Measurements from ENCODE around the gene CACNB2. TPM values are rescaled to one million over a fixed set of nuclear protein-coding genes. Genes with fewer than 3 reads are reported as not detected.

Gene CACNB2
- total RNA-seq, 1 experiment from 2014 or later: not detected

DNA sequence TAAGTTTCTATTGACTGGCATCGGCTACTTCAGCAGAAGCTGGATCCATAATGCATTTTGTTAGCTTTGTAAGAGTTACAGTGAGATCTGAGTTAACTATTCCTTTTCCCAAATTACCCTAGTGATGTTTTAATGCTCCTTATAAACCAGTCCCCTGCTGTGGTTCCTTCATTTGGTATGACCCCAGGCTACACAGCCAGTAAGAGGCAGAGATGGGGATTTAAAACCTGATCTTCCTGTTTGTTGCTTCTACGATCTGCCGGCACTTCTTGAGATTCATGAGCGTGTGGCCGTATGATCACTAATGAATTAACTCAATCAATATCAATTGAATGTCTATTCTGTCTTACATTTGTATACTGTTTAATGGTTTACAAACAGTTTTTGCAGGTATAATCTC lies 86.1 kb downstream of the CACNB2 start:
- no peak for DNase-seq (ENCODE audit: low read depth)

DNA sequence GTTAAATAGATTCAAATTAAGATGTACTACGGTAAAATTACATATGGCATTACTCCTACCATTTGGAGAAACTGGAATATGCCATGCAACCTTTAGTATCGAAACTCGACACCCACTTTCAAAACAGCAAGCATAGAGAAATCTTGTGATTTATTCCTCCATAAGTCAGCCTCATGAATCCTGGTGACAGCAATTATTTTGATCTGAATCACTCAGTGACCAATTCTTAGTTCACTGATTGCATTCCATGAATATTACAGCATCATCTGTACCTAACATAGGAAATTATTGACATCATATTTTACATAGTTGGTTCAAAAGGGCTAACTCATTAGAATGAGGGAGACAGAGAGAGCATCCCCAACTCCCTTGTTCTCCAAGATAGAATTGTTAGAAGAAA lies 89.6 kb downstream of the CACNB2 start:
- peak; percentile 50 for DNase-seq (ENCODE audit: low read depth)

DNA sequence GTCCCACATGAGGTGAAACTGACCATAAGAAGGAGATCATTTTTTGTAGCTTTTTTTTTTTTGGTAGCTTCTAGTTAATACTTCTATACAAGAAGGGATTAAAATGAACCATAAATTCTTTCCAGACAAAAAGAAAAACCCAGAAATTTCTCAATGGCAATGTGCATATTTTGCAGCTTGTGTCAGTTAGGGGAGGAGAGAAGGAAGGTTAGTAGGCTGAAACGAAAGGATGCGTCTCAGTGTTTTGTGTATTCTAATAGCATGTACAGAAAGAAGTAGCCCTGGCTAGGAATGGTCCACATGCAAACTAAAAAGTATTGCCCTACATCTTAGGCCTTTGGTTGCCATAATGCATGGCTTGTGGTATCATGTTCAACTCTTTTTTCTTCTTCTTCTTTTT lies 90.6 kb downstream of the CACNB2 start:
- DNase-seq (ENCODE audit: low read depth): no peak

DNA sequence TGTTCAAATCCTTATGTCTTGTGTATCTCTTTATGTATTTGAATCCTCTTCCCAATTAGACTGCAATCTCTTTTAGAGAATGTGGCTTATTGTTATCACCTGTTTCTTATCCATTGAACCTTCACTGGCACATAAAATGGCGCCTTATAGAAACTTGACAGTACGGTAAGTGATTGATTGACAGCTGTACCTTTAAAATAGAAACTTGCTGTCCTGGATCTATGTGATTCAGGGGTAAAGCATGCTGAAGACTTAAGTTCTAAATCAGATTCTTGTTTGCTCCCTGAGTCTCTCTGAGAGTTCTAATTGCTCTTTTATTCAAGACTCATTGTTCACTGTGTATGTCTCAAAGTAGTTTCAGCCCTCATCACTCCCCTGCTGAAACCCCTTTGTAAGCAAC lies 91.3 kb downstream of the CACNB2 start:
- no peak for DNase-seq (ENCODE audit: low read depth)

DNA sequence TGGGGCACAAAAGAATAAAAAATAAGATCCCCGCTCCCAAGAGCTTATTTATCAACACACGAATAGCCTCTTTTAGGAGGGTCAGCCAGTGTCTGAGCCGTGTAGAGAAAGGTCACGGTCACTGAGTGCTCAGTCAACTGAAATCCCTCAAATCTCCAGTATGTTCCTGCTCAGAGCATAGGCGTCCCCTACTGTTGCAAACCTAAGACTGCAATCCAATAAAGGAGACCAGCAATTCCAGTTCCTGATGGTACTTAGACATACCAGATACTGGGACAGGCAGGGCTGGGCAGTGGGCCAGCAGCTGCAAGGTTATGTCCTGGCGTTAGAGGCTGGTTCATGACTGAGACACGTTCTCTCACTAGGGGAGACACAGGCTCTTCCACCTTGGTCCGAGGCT lies 93.6 kb downstream of the CACNB2 start:
- DNase-seq (ENCODE audit: low read depth): no peak

DNA sequence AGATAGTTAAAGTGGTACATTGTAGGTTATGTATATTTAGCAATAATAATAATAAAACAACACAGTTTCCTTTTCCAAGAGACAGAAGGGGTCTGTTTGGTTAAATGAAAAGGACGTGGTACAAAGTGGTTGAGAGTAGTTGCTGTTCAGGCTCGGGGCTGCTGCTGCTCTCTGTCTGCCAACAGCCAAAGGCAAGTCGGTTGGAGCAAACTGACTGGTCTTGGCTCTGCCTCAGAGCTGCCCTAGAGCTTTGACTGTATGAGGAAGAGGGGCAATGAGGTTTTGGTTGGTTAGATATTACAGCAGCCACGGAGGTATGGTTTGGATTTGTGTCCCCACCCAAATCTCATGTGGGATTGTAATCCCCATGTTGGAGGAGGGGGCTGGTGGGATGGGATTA lies 95.3 kb downstream of the CACNB2 start:
- no peak for DNase-seq (ENCODE audit: low read depth)

DNA sequence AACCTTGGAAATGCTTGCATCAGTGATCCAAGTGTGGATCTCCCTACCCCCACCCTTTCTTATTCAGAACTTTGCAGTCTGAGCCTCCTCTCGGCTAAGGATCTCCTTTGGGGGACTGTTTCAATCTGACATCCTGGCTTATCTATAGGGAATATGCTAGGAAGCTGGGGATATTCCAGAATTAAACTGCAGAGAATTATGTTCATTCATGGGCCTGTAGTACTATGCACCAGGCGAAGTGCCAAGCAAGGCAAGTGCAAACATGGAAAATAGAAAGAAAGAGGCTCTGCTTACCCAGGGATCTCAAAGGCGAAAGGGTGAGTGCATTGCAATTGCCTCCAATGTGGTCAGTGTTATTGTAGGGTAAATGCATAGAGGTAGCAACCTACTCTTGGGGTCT lies 96.5 kb downstream of the CACNB2 start:
- DNase-seq (ENCODE audit: low read depth): no peak

DNA sequence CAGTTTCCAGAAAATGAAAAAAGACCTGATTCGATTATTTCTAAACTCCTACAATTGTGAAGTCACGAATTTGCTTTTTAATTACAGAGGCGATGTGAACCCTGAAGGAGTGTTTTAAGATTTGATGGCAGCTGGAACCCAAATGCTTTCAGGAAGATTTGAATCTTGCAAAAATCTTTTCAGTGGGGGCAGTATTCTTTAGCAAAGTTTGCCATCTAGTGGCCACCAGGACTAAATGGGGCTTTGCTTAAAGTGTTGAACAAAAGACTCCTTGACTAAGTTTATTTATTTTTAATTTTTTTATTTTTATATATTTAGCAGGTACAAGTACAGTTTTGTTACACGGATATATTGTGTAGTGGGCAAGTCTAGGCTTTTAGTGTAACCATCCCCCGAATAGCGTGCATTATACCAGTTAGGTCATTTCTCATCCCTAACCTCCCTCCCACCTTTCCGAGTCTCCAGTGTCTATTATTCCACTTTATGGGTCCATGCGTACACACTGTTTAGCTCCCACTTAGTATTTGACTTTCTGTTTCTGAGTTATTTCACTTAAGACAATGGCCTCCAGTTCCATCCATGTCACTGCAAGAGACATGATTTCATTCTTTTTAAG lies 98.8 kb downstream of the CACNB2 start:
- DNase-seq (ENCODE audit: low read depth): no peak

DNA sequence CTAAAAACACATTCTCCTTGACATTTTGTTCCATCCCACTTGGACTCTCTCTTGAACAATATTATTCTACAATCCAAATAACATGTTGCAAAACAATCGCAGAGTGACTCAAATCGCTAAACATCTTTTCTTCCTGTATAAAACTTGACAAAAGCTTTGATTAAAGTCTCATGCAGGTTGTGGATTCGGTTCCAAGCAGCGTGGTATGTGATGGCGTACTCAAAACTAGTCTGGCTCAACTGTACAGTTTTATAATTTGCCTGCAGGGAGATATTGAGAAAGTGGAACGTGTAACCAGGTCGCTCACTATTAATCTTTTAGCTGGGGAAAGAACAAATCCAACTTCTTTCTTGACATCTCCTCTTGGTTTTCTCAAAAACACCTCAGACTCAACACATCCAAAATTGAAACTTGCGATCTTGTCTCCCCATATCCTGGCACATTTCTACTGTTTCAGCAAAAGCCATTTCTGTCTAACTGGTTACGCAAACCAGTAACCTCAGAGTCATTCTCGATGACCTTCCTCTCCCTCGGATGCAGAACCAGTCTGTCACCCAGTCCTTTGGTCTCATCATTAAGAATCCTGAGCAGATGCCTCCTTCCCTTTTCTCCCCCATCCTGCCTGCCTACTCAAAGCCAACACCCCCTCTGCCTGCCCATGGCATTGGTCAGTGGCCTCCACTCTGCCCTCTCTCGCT lies 100.1 kb downstream of the CACNB2 start:
- no peak for DNase-seq (ENCODE audit: low read depth)

DNA sequence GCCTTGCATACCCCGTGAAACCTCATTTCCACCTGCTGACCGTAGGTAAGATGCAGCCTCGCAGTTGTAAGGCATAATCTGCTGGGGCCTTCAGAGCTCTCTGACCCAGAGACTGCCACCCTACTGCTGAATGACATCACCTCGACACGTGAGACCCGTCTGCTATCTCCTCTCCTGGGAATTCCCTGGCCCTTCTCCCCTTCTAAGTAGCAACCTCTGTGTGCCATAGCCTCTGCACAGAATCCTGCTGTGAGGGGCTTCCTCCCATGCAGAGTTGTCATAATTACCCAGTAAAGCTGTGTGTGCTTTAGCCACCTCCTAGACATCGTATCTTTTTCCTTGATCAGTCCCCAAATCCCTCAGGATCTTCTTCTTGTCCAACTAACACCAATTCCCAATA lies 106.7 kb downstream of the CACNB2 start:
- no peak for DNase-seq (ENCODE audit: low read depth)

DNA sequence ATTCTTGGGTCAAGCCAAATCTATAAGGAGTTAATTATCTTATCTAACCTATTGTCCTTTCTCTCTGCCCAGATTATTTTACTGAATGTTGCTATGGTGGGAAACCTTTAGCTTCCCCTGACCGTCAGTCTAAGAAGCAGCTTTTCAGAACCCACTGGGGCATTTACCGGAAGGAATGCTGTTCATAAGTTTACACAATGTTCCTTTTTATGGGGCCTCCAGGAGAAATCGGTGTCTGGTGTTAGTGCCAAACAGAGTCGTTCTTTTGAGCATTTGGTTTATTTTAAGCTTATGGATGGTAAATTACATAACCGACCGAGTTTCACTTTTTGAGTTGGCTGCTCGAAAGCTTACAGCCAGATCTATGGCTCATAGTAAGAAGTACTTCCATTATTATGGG lies 111.9 kb downstream of the CACNB2 start:
- DNase-seq (ENCODE audit: low read depth): no peak

DNA sequence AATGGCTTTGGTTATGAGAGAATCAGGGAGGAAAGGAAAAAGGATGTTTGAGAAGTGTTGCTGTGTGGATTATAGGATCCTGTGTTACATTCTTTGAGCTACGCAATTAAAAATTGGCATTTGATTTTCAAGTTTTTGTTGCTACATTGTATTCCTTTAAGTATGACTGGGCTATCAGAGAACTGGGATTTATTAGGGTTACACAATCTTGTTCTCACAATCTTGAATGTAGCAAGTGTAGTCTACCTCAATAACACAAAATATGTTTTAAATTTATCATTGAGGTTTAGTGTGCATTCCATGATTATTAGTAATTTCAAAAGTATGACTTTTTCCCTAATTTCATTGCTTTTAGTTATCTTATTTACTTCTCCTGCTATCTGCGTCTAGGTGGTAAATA lies 113.9 kb downstream of the CACNB2 start:
- DNase-seq (ENCODE audit: low read depth): no peak

DNA sequence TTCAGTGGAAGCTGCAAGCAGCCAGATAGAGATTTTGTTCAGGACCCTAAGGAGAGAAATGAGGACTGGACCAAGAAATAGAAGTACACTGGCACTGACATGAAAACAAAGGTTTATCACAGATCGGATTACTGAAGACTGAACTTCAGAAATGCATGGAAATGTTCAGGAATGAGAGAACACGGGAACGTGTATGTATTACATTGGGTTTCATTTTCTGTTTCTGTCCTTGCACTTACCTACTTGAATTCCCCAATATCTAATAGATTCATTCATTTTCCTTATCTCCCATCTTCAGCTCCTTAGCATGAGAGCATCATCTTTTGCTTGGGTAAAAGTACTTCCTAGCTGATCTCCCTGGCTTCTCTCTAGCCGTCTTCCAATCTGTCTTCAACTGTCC lies 114.5 kb downstream of the CACNB2 start:
- DNase-seq (ENCODE audit: low read depth): no peak

DNA sequence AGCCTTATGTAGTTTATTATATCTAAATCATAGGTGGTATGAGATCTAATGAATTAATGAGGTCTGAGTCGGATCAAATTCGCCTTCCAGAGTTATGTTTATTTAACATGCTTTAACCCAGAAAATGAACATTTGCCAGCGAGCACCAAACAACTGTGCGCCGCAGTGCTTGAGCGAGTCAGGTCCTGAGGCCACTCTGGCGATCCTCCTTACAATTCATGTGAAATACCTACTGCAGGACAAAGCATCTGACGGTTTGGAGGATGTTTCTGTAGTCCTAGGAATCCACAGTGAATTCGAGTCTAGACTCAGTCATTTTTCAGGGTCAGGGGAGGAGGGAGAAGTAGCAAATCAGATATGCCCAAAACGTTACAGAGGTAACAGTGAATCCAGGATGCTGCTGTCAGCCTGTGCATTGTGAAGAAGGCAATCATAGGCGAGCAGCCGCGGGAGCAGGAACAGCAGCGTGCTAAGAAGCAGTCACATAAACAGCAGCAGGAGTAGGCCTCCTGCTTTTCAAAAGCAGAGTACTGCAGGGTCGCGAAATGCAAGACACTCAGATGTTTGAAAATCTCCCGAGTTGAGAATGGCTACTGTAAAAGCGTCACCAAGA lies 120.2 kb downstream of the CACNB2 start:
- DNase-seq (ENCODE audit: low read depth): no peak

DNA sequence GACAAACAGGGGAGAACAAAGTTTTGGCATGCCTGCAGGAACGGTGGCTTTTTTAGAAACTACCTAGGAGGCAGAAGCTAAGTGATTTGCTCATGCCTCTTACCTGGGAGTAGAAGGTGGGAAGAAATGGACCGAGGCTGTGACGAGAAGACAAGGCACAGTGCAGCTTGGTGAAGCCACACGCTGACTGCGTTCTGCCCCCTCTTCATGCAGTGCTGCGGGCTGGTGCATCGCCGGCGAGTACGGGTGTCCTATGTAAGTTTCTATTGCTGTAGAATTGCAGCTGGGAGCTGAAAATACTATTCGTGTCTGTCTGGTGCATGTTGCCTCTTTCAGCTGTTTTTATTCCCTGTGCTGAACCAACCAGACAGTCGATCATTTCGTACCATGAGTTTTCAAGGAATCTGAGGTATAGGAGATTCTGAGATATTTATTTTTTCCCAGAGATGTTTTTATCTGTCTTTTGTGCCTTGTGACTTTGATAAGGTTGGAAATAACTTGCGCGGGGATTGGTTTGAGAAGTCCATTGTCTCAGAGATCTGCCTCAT lies 120.9 kb downstream of the CACNB2 start:
- no peak for DNase-seq (ENCODE audit: low read depth)

DNA sequence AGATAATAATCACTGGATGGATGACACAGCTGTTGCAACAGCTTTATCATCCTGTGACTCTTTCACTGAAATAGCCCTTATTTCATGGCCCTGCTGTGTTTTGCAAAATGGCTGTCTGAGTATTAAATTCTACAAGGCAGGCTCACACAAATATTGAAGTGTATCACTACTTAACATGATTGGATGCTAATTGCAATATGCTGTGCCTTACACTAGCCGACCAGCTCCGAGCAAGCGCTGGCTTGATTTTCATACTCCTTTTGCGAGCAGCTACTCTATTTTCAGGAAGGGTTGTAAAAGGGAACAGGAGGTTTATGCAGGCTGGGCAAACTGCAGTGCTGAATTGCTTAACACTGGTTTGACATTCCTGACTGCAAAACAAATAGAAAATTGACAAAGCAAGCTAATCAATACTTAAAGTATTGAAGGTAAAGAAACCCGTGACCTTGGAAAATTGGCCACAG lies 121.6 kb downstream of the CACNB2 start:
- no peak for DNase-seq (ENCODE audit: low read depth)

DNA sequence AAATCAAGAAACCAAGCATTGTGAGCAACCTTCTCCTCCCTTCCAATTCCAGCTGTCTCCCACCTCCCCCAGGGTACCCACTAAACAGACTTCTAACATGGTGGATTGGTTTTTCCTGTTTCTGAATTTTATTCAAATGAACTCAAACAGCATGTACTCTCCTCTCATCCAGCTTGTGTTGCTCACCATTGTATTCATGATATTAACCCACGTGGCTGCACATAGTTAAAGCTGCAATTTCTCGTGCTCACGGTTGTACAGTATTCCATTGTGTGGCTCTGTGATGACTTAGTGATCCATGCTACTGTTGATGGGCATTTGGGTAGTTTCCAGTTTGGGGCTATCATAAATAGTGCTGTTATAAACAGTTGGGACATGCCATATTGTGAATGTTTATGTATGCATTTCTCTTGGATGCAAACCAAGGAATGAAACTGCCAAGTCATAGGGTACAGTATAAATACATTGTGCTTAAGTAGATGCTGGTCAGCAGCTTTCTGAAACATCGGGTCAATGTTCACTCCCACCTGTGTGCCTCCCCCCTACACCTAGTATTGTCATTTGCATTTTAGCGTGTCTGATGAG lies 124.3 kb downstream of the CACNB2 start:
- no peak for DNase-seq (ENCODE audit: low read depth)

DNA sequence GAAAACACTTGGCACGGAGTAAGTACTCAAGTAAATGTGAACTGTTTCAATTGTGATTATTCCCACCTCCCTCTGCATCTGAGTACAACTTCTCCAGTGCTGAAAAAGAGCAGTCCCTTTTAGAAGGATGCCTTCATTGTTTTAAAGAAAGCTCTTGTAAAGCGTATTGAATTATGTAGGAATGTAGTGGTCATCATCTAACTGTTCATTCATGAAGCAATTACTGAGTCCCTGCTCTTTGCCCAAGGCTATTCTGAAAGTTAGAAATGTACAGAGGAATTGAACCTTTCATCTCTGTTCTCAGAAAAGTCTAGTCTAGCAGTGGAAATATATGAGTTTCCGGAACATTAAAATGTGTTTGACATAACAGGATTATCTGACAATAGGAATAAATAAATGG lies 127.8 kb downstream of the CACNB2 start:
- no peak for DNase-seq (ENCODE audit: low read depth)

DNA sequence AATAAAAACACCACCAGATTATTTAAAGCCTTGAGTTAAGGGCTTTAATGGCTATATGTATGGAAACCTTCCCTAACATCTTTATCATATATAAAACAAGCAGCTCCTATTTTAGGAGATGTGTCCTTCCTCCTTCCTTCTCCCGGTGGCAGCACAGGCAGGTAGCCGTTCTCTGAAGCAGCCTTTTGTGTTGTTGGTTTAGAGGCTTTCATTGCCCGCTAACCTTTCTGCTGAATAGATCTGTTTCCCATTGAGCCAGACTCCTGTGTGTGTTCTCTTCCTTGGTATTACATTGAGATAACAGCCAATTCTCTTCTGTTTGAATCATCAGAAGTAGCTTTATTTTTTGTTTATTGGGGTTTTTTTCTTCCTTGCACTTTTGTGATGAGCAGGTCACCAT lies 131.3 kb downstream of the CACNB2 start:
- DNase-seq (ENCODE audit: low read depth): no peak

DNA sequence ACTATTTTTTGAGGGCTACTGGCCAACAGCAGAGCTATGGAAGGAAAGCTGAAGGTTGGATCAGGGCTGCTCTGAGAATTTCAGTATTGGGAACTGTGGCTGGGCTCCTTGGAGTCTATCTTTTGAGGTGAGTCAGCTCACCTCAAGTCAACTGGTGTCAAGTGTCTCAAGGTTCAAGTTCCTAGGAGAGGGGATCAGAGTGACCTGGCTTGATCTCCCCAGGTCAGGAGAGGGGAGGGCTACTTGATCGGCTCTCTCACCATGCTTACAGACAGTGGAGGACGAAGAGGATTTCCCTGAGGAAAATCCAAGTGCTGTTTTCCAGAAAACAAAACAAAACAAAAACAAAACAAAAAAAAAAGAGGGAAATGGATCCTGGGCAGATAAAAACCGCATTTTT lies 132.8 kb downstream of the CACNB2 start:
- no peak for DNase-seq (ENCODE audit: low read depth)

DNA sequence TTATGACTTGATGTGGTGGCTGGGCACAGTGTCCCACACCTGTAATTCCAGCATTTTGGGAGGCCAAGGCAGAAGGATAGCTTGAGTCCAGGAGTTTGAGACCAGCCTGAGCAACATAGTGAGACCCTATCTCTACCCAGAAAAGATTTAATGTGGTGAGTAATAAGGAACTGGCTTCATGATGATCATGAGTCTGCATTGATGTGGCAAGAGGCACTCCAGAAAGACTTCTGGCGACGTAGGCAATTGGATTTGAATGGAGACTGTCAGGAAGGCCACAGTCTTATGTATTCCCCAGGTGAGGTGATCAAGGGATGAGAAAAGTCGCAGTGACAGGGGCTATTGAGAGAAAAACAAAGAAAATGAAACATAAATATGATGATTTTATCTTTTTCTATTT lies 138.0 kb downstream of the CACNB2 start:
- DNase-seq (ENCODE audit: low read depth): no peak

DNA sequence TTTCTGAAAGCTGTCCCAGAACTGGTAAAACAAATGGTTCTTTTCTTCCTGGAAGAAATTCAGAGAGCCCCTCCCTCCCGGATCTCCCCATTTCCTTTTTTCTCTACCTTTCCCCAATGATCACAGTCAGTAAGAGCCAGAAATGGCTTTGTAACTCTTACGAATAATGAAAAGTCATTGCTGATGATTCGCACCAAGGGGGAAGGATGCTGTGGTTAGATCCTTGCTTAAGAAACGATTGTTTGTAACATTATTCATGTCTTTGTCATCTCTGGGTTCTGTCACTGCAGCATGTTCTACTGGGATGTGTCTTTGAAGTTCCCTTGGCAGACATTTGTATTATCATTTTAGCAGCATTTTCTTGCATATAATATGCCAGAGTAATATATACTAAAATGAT lies 138.9 kb downstream of the CACNB2 start:
- DNase-seq (ENCODE audit: low read depth): peak; percentile 77
